Thyroid gland (tissue), 4 donors: ENCODE data around the gene TGIF1. TPM values are rescaled to one million over a fixed set of nuclear protein-coding genes. Genes with fewer than 3 reads are reported as not detected.

ENCODE experiments used
- DNase-seq, 2 donors: peaks; one replicate each; pipeline ENCODE4 v3.0.0-alpha.2; 2019
- H3K27ac ChIP-seq, 3 donors: fragments of 200-600 bp; sonication (generic); 1 replicate in 2 of 3; 2 replicates in 1 of 3; pipeline ENCODE4 v1.5.1; 2016 to 2019; ENCODE audit warnings: mild to moderate bottlenecking in 1 of 3, moderate library complexity in 1 of 3
- H3K27me3 ChIP-seq: fragments of 200-600 bp; sonication (generic); one replicate; pipeline ENCODE4 v1.5.1; 2019
- H3K36me3 ChIP-seq, 2 donors: fragments of 200-600 bp; sonication (generic); one replicate each; pipeline ENCODE4 v1.5.1; 2016 to 2019
- H3K4me1 ChIP-seq, 2 donors: fragments of 200-600 bp; sonication (generic); one replicate each; pipeline ENCODE4 v1.5.1; 2017 to 2019
- H3K4me3 ChIP-seq, 3 donors: fragments of 200-600 bp; sonication (generic); replicated peaks in 1 of 3; 1 replicate in 2 of 3; 2 replicates in 1 of 3; pipeline ENCODE4 v1.5.1; 2016; ENCODE audit warnings: mild to moderate bottlenecking in 1 of 3
- H3K9me3 ChIP-seq: fragments of 200-600 bp; sonication (generic); one replicate; pipeline ENCODE4 v1.5.1; 2017
- CTCF ChIP-seq, 6 experiments: fragments of 200-600 bp in 3 of 6; fragments of 450-650 bp in 3 of 6; sonication (generic) in 3 of 6; IDR thresholded peaks; one replicate each; pipeline ENCODE4 v1.5.1; 2016 to 2019; ENCODE audit warnings: antibody characterized with exemption in 6 of 6, mild to moderate bottlenecking in 2 of 6, inconsistent platforms in 1 of 6, moderate library complexity in 1 of 6
- POLR2A ChIP-seq, 2 donors: fragments of 450-650 bp; IDR thresholded peaks; one replicate each; pipeline ENCODE4 v1.6.1; 2017; ENCODE audit warnings: antibody characterized with exemption in 2 of 2, mild to moderate bottlenecking in 2 of 2, moderate library complexity in 1 of 2
- WGBS, 2 donors: methylation state at CpG; one replicate each; pipeline ENCODE4 v1.1.5; 2017; 5-methylcytosine and 5-hydroxymethylcytosine counted together
- intact Hi-C: fragments of 100-400 bp; cut with DNase I; formaldehyde crosslinking; loops from one replicate; pipeline ENCODE4 v1.15.1; 2023
- total RNA-seq, 4 donors: library from RNA; depleted of rRNA; stranded (reverse); fragments of >200 nt; gene quantifications; one replicate each; pipeline ENCODE4 v1.2.3, GENCODE V29; 2016

The TGIF1 gene
- total RNA-seq, 4 donors from 2014 or later, result 46.4 to 62.3 (median 52.3) TPM

GRCh38 chr18:3451989-3452749 lies 2.2 kb downstream of the TGIF1 start:
- H3K9me3 ChIP-seq, result no peaks in the 10 kb centered on the region
- peak; percentile 82 to 84 for DNase-seq

GRCh38 chr18:3452750-3453539 lies 3.0 kb downstream of the TGIF1 start:
- 40 to 45% methylated on average over 17 of the region's 17 CpGs for WGBS, 2 donors
- H3K27ac ChIP-seq, result peak overlapping the region; percentile 93 to 100 (median 98)
- DNase-seq, result no peak
- intact Hi-C loops, result loop anchor here (5.0 to 10.0 kb wide), 2 partner anchors 144 to 168 kb away; no protein-coding TSS in a partner anchor
- TF ChIP-seq POLR2A (IDR thresholded peaks at IDR 0.05) (no peak), CTCF (IDR thresholded peaks at IDR 0.05) (no peak)
- no peaks in the 10 kb centered on the region for H3K27me3 ChIP-seq
- no peaks in the 10 kb centered on the region for H3K9me3 ChIP-seq
- peaks cover 22 to 25% of the 10 kb centered on the region in 2 donors for H3K4me1 ChIP-seq
- H3K36me3 ChIP-seq, result peaks cover 15 to 19% of the 10 kb centered on the region in 2 donors
- H3K4me3 ChIP-seq, result peak overlapping the region in 1 of 3 donors; percentile 96

More at GRCh38 chr18:3451989-3452749, 2.2 kb downstream of the TGIF1 start:
- Histone ChIP-seq H3K27me3 (no peaks in the 10 kb centered on the region), H3K27ac (peak overlapping the region; percentile 93 to 100 (median 98)), H3K36me3 (peaks cover 8 to 12% of the 10 kb centered on the region in 2 donors), H3K4me1 (peaks cover 23 to 24% of the 10 kb centered on the region in 2 donors), H3K4me3 (peak overlapping the region; percentile 68 to 97 (median 96))
- intact Hi-C loops, result loop anchor here (5.0 to 10.0 kb wide), 2 partner anchors 145 to 167 kb away; no protein-coding TSS in a partner anchor
- WGBS, 2 donors, result 0 to 2% methylated on average over 23 to 40 of the region's 53 CpGs
- TF ChIP-seq POLR2A (IDR thresholded peaks at IDR 0.05) (peak in 1 of 2 donors; percentile 89), CTCF (IDR thresholded peaks at IDR 0.05) (peak in 1 of 6 experiments; percentile 8)

GRCh38 chr18:3453540-3454364 lies 3.8 kb downstream of the TGIF1 start:
- Histone ChIP-seq H3K4me3 (peak overlapping the region in 2 of 3 donors; percentile 4 to 96), H3K27ac (peak overlapping the region; percentile 93 to 100 (median 98)), H3K4me1 (peaks cover 22 to 33% of the 10 kb centered on the region in 2 donors), H3K27me3 (no peaks in the 10 kb centered on the region), H3K36me3 (peaks cover 18 to 21% of the 10 kb centered on the region in 2 donors), H3K9me3 (no peaks in the 10 kb centered on the region)
- WGBS, 2 donors, result 11 to 12% methylated on average over 21 of the region's 21 CpGs
- peak; percentile 57 to 60 for DNase-seq
- intact Hi-C loops, result loop anchor here (5.0 to 10.0 kb wide), 2 partner anchors 144 to 169 kb away; no protein-coding TSS in a partner anchor
- TF ChIP-seq POLR2A (IDR thresholded peaks at IDR 0.05), result peak in 1 of 2 donors; percentile 54
- no peak for TF ChIP-seq CTCF (IDR thresholded peaks at IDR 0.05)

GRCh38 chr18:3454365-3455089 lies 4.6 kb downstream of the TGIF1 start:
- peak; percentile 37 to 39 for DNase-seq
- peak in 1 of 2 donors; percentile 34 for TF ChIP-seq POLR2A (IDR thresholded peaks at IDR 0.05)
- peak in 5 of 6 experiments; percentile 46 to 76 (median 71) for TF ChIP-seq CTCF (IDR thresholded peaks at IDR 0.05)
- Histone ChIP-seq H3K4me3 (peak overlapping the region in 2 of 3 donors; percentile 4 to 96), H3K27ac (peak overlapping the region; percentile 93 to 100 (median 98)), H3K4me1 (peaks cover 27 to 39% of the 10 kb centered on the region in 2 donors), H3K36me3 (peaks cover 18 to 21% of the 10 kb centered on the region in 2 donors), H3K27me3 (no peaks in the 10 kb centered on the region), H3K9me3 (no peaks in the 10 kb centered on the region)
- WGBS, 2 donors, result 2 to 3% methylated on average over 4 of the region's 4 CpGs
- intact Hi-C loops, result loop anchor here (5.0 to 10.0 kb wide), 2 partner anchors 143 to 170 kb away; no protein-coding TSS in a partner anchor
